HG03571 (cell line): ENCODE measurements around the gene GABRG3.

Source experiments
- ATAC-seq: cut with Tn5 transposase; IDR thresholded peaks from one replicate; pipeline ENCODE4 v1.9.1; 2021; ENCODE audit not compliant: unreplicated experiment

Gene GABRG3

DNA sequence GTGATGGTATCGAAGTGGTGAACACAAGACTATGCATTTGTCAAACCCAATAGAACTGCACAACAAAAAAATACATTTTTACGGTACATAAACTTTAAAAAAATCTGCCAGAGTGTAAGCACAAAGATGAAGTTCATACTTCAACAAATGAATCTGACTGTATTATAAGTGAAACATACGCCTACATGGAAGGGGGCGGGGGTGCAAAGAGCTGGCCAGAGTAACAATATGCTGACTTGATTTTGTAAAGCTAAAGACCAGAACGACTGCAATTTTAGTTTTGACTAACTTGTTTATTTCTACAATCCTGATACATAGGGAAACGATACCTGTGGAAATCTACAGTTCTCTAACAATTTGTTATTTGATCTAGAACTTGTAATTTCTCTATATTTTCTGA lies 426.0 kb downstream of the GABRG3 start:
- ATAC-seq: no peak

DNA sequence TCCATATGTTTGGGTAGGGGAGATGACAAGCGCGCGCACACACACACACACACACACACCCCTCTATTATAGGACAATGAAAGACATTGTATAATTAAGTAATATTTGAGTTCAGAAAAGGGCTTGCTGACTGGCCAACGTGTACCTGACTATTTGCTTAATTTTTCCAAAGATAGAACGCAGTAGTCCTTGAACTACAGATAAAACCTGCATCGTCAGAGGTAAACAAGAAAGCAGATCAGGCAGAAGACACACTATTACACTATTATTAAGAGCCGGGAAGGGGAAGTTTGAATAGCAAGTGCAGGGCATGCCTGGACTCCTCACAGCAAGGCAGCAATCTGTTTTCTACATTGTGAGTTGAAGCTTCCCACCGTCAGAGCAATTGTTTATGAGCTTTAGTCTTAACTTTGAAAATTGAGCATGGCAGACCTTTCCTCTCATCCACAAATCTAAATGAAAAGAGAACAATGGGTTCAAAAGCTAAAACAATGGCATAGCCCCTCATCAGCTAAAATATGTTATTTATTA lies 427.7 kb downstream of the GABRG3 start:
- no peak for ATAC-seq

GRCh38 chr15:27399241-27399640 lies 428.3 kb downstream of the GABRG3 start:
- no peak for ATAC-seq

- ATAC-seq: no peak
These were observed 430.5 kb downstream of the GABRG3 start for GRCh38 chr15:27401471-27401870.

GRCh38 chr15:27408428-27408827 lies 437.4 kb downstream of the GABRG3 start:
- ATAC-seq: no peak

GRCh38 chr15:27410996-27411605 lies 440.1 kb downstream of the GABRG3 start:
- ATAC-seq: no peak

DNA sequence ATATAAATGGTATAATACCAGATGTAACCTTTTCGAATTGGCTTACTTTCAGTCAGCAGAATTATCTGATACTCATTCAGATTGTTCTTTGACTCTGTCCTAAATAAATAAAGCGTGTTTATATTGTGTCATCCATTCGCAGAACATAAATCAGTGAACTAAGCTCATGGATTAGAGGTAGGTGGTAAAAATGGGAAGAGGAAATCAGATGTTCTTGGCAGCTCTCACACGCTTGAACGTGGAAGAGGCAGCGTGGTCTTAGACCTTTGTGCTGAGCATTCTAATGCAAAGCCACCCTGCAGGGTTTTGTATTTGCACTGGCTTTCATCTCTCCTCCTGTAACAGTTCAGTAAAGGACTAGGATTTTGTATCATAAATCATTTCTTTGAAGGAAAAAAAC lies 441.4 kb downstream of the GABRG3 start:
- ATAC-seq: no peak

DNA sequence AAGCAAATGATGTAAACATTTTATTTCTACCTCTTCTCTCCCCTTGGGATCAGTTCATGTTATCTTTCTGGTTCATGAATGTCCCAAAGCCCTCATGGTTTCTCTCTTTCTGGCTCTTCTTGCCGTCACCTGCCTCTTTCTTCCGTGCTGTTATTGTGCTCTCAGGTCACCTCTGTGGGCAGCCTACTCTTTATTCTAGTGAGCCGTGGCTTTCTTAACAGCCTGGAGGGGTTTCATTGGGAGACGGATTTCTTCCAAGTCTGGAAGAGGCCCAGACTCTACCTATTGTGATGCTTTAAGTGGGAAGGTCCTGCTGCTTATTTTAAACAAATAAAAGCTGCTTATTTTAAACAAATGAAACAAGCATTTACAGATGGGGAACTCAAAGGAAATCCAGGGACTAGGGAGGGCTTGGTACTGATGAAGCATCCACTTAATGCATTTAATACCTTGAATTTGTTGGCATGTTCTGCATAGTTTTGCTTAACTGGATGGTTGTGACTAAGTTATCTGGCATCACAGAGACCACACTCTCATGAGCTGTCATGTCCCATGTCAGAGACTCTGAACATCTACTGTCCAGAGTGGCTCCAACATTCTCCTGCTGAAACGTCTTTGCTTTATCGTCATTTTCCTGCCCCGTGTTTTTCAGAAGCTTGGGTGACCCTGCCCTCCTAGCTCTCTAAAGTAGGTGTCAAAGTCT lies 443.3 kb downstream of the GABRG3 start:
- no peak for ATAC-seq

GRCh38 chr15:27418726-27419125 lies 447.7 kb downstream of the GABRG3 start:
- no peak for ATAC-seq

- no peak for ATAC-seq
These were observed 452.0 kb downstream of the GABRG3 start for GRCh38 chr15:27422997-27423396.

DNA sequence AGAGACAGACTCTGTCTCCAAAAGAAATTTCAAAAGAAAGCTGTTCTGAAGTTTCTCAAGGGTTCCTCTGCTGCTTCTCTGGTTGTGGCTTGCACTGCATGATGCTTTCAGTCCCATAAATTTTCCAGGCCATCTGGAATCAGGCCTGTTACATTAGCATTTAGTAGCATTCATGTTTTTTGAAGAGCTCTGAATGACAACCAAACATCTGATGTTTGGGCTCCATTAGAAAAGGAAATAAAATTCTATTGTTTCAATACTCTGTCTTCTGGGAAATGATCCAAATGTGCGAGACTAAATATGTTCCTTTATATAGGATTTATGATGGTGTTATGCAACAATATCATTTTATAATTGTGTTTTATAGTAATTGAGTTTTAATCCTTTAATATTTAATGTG lies 455.8 kb downstream of the GABRG3 start:
- no peak for ATAC-seq

DNA sequence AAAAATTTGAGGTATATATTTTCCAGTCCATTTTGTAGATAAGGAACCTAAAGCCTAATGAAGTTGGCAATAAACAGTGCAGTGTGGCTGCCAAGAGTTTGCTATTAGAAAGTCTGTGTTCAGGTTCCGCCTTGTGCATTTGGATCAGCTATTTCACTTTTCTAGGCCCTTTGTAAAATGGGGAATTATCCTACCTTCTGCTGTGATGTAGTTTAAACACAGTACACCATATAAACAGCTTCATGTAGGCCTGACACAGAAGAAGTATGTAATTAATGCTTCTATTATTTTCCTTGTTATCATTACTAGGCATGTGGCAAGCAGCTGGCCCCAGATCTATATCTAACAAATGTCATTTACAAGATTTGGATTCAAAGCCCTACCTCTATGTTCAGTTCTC lies 456.3 kb downstream of the GABRG3 start:
- no peak for ATAC-seq

DNA sequence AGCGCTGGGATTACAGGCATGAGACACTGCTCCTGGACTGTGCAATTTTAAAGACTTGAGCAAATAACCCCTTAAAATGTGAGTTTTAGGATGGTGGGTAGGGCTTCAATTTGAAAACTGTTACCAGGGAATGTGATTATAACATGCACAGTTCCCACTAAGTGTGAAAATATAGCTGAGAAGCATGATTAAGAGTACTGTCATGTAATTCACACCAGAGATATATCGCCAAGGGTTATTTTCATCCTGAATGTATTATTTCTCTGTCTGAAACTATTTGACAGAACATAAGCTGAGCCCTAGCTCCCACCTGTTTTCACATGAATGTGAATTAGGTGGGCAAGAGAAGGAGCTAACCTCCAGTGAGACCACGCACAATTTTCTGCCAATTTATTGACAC lies 457.2 kb downstream of the GABRG3 start:
- ATAC-seq: no peak

GRCh38 chr15:27429577-27429976 lies 458.6 kb downstream of the GABRG3 start:
- no peak for ATAC-seq

- ATAC-seq: no peak
These were observed 462.6 kb downstream of the GABRG3 start for GRCh38 chr15:27433604-27434003.

DNA sequence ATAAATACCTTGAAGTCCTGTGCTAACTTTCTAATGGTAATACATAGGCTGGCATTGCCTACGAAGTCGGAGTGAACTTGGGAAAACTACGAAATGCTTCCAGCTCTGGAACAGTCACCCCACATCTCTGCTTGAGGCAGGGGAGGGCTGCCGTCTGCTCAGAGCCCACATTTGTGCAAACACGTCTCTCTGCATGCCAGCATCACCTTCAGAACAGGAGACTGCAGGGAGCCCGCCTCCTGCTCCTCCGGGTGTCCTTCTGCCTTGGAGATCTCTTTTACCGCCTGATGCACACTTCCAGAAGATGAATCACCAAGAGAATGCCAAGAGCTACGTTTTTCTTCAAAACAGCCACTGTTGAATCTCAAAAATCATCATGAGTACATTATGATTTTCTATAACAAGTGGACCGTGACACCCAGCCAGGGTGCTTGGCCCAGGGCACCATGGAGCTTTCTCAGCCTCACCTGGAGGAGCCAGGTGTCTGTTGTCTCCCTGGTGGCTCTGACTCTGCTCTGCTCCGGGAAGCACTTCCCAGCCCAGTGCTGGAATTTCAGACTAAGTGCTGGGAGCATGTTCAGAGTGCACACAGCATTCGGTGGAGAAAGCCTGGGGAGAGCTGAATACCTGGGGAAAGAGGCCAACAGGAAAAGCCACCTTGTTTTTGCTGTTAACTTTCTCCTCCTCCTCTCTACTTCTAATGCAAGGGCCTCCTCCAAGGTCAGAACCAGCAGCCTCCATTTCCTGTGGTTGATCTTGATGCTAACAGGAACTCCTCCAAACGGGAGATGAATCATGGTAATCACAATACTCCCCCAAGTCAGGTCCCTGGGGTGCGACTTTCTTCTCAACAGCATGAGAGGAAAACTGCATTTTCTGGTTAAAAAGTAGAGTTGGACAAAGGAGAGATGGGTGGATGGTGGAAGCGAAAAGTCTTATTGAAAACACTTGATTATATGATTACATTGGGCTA lies 467.7 kb downstream of the GABRG3 start:
- no peak for ATAC-seq

- ATAC-seq: no peak
These were observed 470.1 kb downstream of the GABRG3 start for GRCh38 chr15:27441120-27441519.

- ATAC-seq: no peak
These were observed 477.3 kb downstream of the GABRG3 start for GRCh38 chr15:27448234-27448633.

GRCh38 chr15:27448986-27449385 lies 478.0 kb downstream of the GABRG3 start:
- no peak for ATAC-seq

GRCh38 chr15:27449941-27450340 lies 479.0 kb downstream of the GABRG3 start:
- ATAC-seq: no peak

DNA sequence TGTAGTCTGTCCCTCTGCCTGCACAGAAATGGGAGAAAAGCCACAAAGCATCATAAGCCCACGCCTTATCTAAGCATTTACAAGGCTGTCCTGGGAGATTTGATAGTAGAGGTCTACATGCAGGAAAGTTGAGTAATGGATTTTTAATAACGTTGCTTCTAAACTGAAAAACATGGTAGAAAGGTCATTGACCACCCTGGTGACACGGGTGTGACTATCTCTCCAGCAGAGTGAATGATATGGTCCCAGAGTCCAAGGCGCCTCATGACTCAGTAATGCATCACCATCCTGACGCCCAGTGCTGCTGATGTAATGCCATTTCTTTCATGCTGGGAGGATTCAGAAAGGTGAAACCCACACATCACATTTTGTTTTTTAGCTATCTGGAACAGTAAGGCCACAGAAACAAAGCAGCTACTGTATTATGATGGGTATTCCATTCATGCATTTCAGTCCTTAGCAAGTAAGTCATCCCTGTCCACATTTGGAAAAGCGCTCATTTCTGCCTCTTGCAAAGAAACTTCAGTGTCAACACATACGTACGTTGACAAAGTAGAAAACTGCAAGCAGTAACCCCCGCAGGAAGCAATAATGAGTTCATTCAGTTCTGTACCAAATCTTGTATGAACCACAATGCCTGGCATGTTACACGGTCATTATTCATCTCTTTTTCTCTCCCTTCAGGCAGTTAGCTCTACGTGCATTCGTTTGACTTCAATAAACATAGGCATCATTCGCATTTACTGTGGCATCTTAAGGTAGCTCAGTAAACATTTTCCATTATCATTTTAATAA lies 483.5 kb downstream of the GABRG3 start:
- no peak for ATAC-seq
